ENCODE measurements around the gene LDB2. TPM values are rescaled to one million over a fixed set of nuclear protein-coding genes. Genes with fewer than 3 reads are reported as not detected.

LDB2 gene
- total and polyA plus RNA-seq, 2 donors from 2014 or later = 26.9 to 59.9 TPM

DNA sequence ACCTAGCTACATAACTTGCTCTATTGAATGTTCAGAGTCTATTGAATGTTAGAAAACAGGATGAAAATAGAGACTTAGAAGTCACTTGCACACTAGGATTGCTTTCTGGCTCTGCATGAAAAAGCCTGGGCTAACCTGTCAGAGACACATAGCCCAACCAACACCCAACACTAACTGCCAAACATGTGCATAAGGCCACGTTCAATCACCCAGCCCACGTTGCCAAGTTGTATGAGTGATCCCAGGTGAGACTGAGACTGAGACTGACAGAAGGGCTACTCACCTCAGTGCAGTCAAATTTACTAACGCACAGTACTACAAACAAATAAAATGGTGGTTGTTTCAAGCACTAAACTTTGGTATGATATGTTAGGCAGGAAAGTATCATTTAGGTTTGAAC, 61.0 kb downstream of the LDB2 start:
- TF ChIP-seq, protein P1, sequence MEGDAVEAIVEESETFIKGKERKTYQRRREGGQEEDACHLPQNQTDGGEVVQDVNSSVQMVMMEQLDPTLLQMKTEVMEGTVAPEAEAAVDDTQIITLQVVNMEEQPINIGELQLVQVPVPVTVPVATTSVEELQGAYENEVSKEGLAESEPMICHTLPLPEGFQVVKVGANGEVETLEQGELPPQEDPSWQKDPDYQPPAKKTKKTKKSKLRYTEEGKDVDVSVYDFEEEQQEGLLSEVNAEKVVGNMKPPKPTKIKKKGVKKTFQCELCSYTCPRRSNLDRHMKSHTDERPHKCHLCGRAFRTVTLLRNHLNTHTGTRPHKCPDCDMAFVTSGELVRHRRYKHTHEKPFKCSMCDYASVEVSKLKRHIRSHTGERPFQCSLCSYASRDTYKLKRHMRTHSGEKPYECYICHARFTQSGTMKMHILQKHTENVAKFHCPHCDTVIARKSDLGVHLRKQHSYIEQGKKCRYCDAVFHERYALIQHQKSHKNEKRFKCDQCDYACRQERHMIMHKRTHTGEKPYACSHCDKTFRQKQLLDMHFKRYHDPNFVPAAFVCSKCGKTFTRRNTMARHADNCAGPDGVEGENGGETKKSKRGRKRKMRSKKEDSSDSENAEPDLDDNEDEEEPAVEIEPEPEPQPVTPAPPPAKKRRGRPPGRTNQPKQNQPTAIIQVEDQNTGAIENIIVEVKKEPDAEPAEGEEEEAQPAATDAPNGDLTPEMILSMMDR (IDR thresholded peaks at IDR 0.05; ENCODE audit: borderline replicate concordance, extremely low read depth, insufficient read depth) = no peak
- H3K27ac ChIP-seq (ENCODE audit: low read depth in 2 of 2, low read length in 2 of 2) = no peak overlapping the region
- H3K9me3 ChIP-seq (ENCODE audit: control insufficient read depth in 2 of 3, insufficient read depth in 1 of 3, low read length in 3 of 3) = no peaks in the 10 kb centered on the region
- FAIRE-seq = no peak
- no peaks in the 10 kb centered on the region for H3K27me3 ChIP-seq (ENCODE audit: control insufficient read depth, insufficient read depth, low read length)
- H3K4me3 ChIP-seq (ENCODE audit: low read length in 3 of 3) = no peak overlapping the region
- no peaks in the 10 kb centered on the region for H3K36me3 ChIP-seq (ENCODE audit: control insufficient read depth in 2 of 3, insufficient read depth in 3 of 3, low read length in 3 of 3)
- H3K9ac ChIP-seq (ENCODE audit: low read length in 3 of 3) = no peak overlapping the region
- peaks cover 0 to 7% (median 5%) of the 10 kb centered on the region in 3 donors for H3K4me1 ChIP-seq (ENCODE audit: control insufficient read depth in 2 of 3, insufficient read depth in 2 of 3, low read depth in 1 of 3, low read length in 3 of 3)
- no peak for DNase-seq
- intact Hi-C loops (cut with DNase I) = no loop called here

DNA sequence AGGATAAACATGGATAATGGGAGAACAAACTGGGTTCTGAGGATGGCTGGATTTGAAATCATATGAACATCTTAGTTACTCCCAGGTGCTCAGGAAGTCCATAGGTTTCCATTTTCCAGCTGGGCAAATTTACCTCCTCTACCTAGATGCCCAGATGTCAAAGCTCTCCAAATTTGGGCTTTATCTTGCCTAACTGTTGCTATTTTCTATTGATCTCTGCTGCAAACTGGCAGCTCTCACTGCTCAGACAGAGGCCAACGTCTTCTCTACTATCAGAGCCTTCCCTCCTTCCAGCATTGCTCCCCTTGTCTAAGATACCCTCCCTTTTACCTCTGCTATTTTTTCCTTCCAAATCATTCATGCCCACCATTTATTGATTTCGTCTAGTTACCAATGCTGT, 62.1 kb downstream of the LDB2 start:
- Histone ChIP-seq H3K9ac (ENCODE audit: low read length in 3 of 3) (no peak overlapping the region), H3K27me3 (ENCODE audit: control insufficient read depth, insufficient read depth, low read length) (no peaks in the 10 kb centered on the region), H3K4me3 (ENCODE audit: low read length in 3 of 3) (no peak overlapping the region), H3K9me3 (ENCODE audit: control insufficient read depth in 2 of 3, insufficient read depth in 1 of 3, low read length in 3 of 3) (no peaks in the 10 kb centered on the region), H3K27ac (ENCODE audit: low read depth in 2 of 2, low read length in 2 of 2) (no peak overlapping the region), H3K4me1 (ENCODE audit: control insufficient read depth in 2 of 3, insufficient read depth in 2 of 3, low read depth in 1 of 3, low read length in 3 of 3) (peaks cover 0 to 7% (median 5%) of the 10 kb centered on the region in 3 donors), H3K36me3 (ENCODE audit: control insufficient read depth in 2 of 3, insufficient read depth in 3 of 3, low read length in 3 of 3) (no peaks in the 10 kb centered on the region)
- FAIRE-seq (no peak), DNase-seq (no peak)
- TF ChIP-seq, protein P1 (IDR thresholded peaks at IDR 0.05; ENCODE audit: borderline replicate concordance, extremely low read depth, insufficient read depth) = no peak
- intact Hi-C loops (cut with DNase I) = no loop called here

DNA sequence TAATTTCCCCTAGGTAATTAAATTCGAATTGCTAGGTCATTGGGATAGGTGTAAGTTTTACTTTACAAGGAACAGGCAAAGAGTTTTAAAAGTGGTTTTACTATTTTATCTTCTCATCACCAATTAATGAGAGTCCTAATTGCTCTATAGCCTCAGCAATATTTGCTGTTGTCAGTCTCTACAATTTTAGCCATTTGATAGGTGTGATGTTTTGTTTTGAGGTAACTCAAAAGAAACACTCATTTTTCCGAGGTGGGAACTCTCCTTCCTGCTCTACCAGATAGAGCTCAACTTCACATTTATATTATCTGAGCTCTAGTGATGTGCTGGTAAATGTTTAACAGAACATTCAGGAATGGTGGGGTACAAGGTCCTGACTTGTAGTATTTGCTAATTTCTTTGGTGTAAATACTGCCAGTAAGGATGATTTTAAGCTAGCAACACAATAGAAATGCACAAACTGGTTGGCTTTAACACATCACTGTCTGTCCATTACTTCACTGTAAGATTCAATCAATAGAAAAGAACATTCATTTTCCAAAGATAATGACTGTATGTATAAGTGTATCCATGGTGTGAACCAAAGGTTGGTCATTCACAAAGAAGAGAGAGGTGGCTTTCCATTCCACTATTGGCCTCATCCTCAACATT, 62.7 kb downstream of the LDB2 start:
- intact Hi-C loops (cut with DNase I) = no loop called here
- Histone ChIP-seq H3K9ac (ENCODE audit: low read length in 3 of 3) (no peak overlapping the region), H3K36me3 (ENCODE audit: control insufficient read depth in 2 of 3, insufficient read depth in 3 of 3, low read length in 3 of 3) (no peaks in the 10 kb centered on the region), H3K27me3 (ENCODE audit: control insufficient read depth, insufficient read depth, low read length) (no peaks in the 10 kb centered on the region), H3K27ac (ENCODE audit: low read depth in 2 of 2, low read length in 2 of 2) (no peak overlapping the region), H3K9me3 (ENCODE audit: control insufficient read depth in 2 of 3, insufficient read depth in 1 of 3, low read length in 3 of 3) (no peaks in the 10 kb centered on the region), H3K4me3 (ENCODE audit: low read length in 3 of 3) (no peak overlapping the region), H3K4me1 (ENCODE audit: control insufficient read depth in 2 of 3, insufficient read depth in 2 of 3, low read depth in 1 of 3, low read length in 3 of 3) (peaks cover 0 to 7% (median 5%) of the 10 kb centered on the region in 3 donors)
- DNase-seq (no peak), FAIRE-seq (no peak)
- TF ChIP-seq, protein P1 (IDR thresholded peaks at IDR 0.05; ENCODE audit: borderline replicate concordance, extremely low read depth, insufficient read depth) = no peak

DNA sequence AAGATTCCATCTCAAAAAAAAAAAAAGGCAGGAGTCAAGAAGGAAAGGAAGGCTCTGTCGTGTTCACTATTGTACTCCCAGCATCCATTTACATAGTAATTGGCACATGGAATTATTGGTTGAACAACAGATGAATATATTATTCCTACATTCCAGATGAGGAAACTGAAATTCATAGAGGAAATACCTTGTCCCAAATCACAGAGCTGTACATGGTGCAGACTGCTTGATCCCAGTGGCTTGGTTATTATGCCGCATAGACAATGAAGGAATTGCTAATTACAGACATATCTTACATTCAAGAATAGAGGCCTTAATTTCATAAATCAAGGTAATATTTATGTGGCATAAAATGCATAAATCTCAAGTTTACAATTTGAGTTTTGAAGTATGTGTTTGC, 63.6 kb downstream of the LDB2 start:
- TF ChIP-seq, protein P1 (IDR thresholded peaks at IDR 0.05; ENCODE audit: borderline replicate concordance, extremely low read depth, insufficient read depth) = no peak
- Histone ChIP-seq H3K4me1 (ENCODE audit: control insufficient read depth in 2 of 3, insufficient read depth in 2 of 3, low read depth in 1 of 3, low read length in 3 of 3) (peaks cover 0 to 7% (median 5%) of the 10 kb centered on the region in 3 donors), H3K27ac (ENCODE audit: low read depth in 2 of 2, low read length in 2 of 2) (no peak overlapping the region), H3K36me3 (ENCODE audit: control insufficient read depth in 2 of 3, insufficient read depth in 3 of 3, low read length in 3 of 3) (no peaks in the 10 kb centered on the region), H3K9me3 (ENCODE audit: control insufficient read depth in 2 of 3, insufficient read depth in 1 of 3, low read length in 3 of 3) (no peaks in the 10 kb centered on the region), H3K4me3 (ENCODE audit: low read length in 3 of 3) (no peak overlapping the region), H3K27me3 (ENCODE audit: control insufficient read depth, insufficient read depth, low read length) (no peaks in the 10 kb centered on the region), H3K9ac (ENCODE audit: low read length in 3 of 3) (no peak overlapping the region)
- FAIRE-seq (no peak), DNase-seq (no peak)
- intact Hi-C loops (cut with DNase I) = no loop called here

All from kidney (tissue), 14 donors.